ENCODE data around the gene KRIT1. TPM values are rescaled to one million over a fixed set of nuclear protein-coding genes. Genes with fewer than 3 reads are reported as not detected.

Gene KRIT1
- total and polyA plus RNA-seq, 2 of the 13 experiments (the other 11 are each of a cell fraction or from before 2014, with no cell fraction given), result 29.4 to 37.7 TPM

DNA sequence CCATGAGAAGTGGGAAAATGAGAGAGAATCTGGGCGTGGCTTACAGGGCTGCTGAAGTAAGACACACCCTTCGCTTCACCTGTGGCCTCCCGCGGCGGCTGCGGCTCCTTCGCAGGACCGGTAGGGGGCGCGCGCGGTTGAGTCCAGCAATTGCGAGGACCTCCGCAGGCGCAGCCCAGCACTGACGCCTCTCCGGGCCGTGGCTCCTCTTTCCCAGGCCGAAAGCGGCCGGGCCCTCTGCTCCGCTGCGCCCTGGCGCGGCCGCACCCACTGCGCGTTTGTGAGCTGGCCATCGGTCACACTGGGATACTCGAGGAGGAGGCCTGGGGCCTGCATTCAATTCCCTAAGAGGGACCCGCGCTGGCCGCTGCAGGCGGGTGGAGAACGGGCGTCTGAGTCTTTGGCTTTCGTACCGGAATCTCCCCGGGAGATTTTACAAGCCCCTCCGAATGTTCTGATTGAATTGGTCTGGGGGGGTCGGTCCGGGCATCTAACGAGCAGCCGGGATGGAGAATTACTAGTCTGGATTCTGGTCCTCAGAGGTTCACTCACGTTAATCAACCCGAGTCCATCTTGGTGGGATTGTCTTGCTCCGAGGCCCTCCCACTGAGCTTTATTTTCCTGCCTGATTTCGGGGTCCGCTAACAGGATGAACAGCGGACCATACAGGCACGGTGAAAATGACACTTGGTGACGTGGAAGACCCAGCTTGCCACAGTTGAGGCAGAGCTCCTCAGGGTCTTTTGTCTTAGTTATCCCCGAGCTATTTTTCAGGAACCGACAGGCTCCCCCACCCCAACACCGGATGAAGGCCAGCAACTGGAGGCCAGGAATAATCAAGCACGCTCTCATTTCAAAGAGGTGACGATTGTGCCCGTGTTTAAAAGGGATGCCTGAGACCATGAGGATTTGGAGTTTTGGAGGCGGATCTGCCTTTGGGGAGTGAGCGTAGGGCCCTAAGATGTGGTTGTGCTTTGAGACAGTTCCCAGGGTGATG is 66.5 kb downstream of the KRIT1 start, which contains the start of gene LRRD1 (continued):
- TF ChIP-seq ZNF766 (CRISPR knock-in tag; IDR thresholded peaks at IDR 0.05; ENCODE audit: borderline replicate concordance), result peak; percentile 49; the same call in 1 of the 2 replicates
- TF ChIP-seq YY1 (IDR thresholded peaks at IDR 0.05; ENCODE audit: insufficient read depth, insufficient replicate concordance, low read depth, low read length), result peak; percentile 64
- TF ChIP-seq PAWR (CRISPR knock-in tag; IDR thresholded peaks at IDR 0.05; ENCODE audit: borderline replicate concordance), result no peak
- 0 out of 2 replicates have a peak, but pooled peaks have one; percentile 49 for TF ChIP-seq ZNF691 (CRISPR knock-in tag; IDR thresholded peaks at IDR 0.05; ENCODE audit: borderline replicate concordance, low read depth)
- peak; percentile 77; the same call in 1 of the 2 replicates for TF ChIP-seq NRL (CRISPR knock-in tag; IDR thresholded peaks at IDR 0.05; ENCODE audit: borderline replicate concordance)
- TF ChIP-seq TOPORS (CRISPR knock-in tag; IDR thresholded peaks at IDR 0.05), result 0 out of 2 replicates have a peak, but pooled peaks have one; percentile 29
- TF ChIP-seq SSRP1 (CRISPR knock-in tag; IDR thresholded peaks at IDR 0.05), result no peak
- no peak for TF ChIP-seq ZNF382 (CRISPR knock-in tag; IDR thresholded peaks at IDR 0.05; ENCODE audit: borderline replicate concordance)
- TF ChIP-seq, protein P1, sequence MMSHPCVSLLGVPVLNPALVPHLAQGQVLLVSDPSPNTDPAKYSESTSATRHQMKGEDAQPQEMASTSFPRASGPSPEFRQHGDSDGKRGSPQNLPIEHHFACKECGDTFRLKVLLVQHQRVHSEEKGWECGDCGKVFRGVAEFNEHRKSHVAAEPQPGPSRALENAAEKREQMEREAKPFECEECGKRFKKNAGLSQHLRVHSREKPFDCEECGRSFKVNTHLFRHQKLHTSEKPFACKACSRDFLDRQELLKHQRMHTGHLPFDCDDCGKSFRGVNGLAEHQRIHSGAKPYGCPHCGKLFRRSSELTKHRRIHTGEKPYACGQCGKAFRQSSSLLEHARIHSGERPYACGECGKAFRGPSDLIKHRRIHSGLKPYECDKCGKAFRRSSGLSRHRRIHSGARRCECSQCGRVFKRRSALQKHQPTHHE (CRISPR knock-in tag; IDR thresholded peaks at IDR 0.05; ENCODE audit: borderline replicate concordance), result no peak
- TF ChIP-seq CBX5 (CRISPR knock-in tag; IDR thresholded peaks at IDR 0.05; ENCODE audit: borderline replicate concordance), result peak; percentile 80; the same call in 1 of the 2 replicates
- TF ChIP-seq, protein P2, sequence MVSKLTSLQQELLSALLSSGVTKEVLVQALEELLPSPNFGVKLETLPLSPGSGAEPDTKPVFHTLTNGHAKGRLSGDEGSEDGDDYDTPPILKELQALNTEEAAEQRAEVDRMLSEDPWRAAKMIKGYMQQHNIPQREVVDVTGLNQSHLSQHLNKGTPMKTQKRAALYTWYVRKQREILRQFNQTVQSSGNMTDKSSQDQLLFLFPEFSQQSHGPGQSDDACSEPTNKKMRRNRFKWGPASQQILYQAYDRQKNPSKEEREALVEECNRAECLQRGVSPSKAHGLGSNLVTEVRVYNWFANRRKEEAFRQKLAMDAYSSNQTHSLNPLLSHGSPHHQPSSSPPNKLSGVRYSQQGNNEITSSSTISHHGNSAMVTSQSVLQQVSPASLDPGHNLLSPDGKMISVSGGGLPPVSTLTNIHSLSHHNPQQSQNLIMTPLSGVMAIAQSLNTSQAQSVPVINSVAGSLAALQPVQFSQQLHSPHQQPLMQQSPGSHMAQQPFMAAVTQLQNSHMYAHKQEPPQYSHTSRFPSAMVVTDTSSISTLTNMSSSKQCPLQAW (CRISPR knock-in tag; IDR thresholded peaks at IDR 0.05), result peak; percentile 47; the same call in 1 of the 2 replicates
- peak; percentile 68; the same call in 1 of the 2 replicates for TF ChIP-seq ZNF607 (CRISPR knock-in tag; IDR thresholded peaks at IDR 0.05; ENCODE audit: borderline replicate concordance)
- TF ChIP-seq, protein P3, sequence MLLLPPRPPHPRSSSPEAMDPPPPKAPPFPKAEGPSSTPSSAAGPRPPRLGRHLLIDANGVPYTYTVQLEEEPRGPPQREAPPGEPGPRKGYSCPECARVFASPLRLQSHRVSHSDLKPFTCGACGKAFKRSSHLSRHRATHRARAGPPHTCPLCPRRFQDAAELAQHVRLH (CRISPR knock-in tag; IDR thresholded peaks at IDR 0.05; ENCODE audit: borderline replicate concordance, low read depth), result peak; percentile 85; the same call in 1 of the 2 replicates
- TF ChIP-seq E2F2 (CRISPR knock-in tag; IDR thresholded peaks at IDR 0.05; ENCODE audit: borderline replicate concordance), result no peak; the same call in 1 of the 2 replicates
- peak; percentile 26; the same call in 1 of the 2 replicates for TF ChIP-seq NKX3-1 (CRISPR knock-in tag; IDR thresholded peaks at IDR 0.05)
- TF ChIP-seq KDM4B (CRISPR knock-in tag; IDR thresholded peaks at IDR 0.05), result no peak
